GM10266 (cell line): ENCODE data around the gene IFRD2.

ENCODE experiments used
- DNase-seq: peaks from one replicate; pipeline ENCODE4 v3.0.0; 2012; ENCODE audit errors: extremely low spot score
- CTCF ChIP-seq: IDR thresholded peaks from 2 replicates; pipeline ENCODE4 v1.5.1; 2012; ENCODE audit warnings: mild to moderate bottlenecking, low read depth; ENCODE audit not compliant: control insufficient read depth, insufficient read depth; ENCODE audit errors: missing control alignments

The IFRD2 gene

GRCh38 chr3:50267280-50267913, 24.8 kb downstream of the IFRD2 start:
- no peak for TF ChIP-seq CTCF
- no peak for DNase-seq

GRCh38 chr3:50266836-50267235, 25.4 kb downstream of the IFRD2 start:
- no peak for TF ChIP-seq CTCF
- DNase-seq = no peak

- no peak for TF ChIP-seq CTCF
- peak; percentile 36 for DNase-seq
These were observed 26.2 kb downstream of the IFRD2 start for GRCh38 chr3:50266017-50266416.

GRCh38 chr3:50265571-50265970, 26.7 kb downstream of the IFRD2 start:
- no peak for TF ChIP-seq CTCF

GRCh38 chr3:50264964-50265485, 27.2 kb downstream of the IFRD2 start:
- DNase-seq = no peak
- no peak for TF ChIP-seq CTCF

More at GRCh38 chr3:50265571-50265970, 26.7 kb downstream of the IFRD2 start:
- peak; percentile 24 for DNase-seq

- DNase-seq = no peak
- no peak for TF ChIP-seq CTCF
These were observed 27.8 kb downstream of the IFRD2 start for GRCh38 chr3:50264383-50264963.
